NCI-H2107 treated with DMSO at 0.1 percent for 48 hours (cell line): ENCODE results near the gene PCGF1.

Experiments used
- DNase-seq: peaks from one replicate; lab custom pipeline; 2025; ENCODE audit not compliant: unreplicated experiment; lab: John Stamatoyannopoulos, UW

Gene PCGF1

GRCh38 chr2:74515981-74516633 is 8.6 kb upstream of the PCGF1 start:
- DNase-seq = no peak

GRCh38 chr2:74515271-74515980 is 7.9 kb upstream of the PCGF1 start:
- DNase-seq = no peak

DNA sequence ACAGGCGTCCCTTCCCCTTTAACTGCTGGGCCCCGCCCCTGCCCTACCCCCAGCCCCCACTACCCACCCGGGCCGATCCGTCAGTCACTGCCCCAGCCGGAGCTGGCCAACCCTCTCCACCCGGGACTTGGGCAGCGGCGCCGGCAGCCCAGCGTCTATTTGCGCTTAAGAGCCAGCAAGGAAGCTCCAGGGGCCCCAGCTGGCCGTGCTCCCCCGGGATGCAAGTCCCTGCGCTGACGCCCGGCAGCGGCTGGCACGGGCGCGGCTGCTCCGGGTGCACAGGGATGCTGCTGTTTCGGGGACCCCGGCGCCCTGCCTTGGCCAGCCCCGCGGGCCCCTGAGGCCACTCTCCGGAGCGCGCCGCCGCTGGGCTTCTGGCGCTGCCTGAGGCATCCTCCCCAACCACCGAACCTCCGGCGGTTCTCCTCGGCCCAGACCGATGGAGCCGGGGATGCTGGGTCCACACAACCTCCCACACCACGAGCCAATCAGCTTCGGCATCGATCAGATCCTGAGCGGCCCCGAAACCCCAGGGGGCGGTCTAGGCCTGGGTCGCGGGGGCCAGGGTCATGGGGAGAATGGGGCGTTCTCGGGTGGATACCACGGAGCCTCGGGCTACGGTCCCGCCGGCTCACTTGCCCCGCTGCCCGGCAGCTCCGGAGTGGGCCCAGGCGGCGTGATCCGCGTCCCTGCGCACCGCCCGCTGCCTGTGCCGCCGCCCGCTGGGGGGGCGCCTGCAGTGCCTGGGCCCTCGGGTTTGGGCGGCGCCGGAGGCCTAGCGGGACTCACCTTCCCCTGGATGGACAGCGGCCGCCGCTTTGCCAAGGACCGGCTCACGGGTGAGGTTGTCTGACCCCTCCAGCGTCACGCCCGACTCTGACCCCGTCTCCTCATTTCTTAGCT is 7.1 kb upstream of the PCGF1 start, which contains the start of gene TLX2:
TLX2 (plus strand) TSS at position 83 of the 903 bp plus-strand sequence; CDS start at position 440, 357 bp downstream.
- DNase-seq = no peak

DNA sequence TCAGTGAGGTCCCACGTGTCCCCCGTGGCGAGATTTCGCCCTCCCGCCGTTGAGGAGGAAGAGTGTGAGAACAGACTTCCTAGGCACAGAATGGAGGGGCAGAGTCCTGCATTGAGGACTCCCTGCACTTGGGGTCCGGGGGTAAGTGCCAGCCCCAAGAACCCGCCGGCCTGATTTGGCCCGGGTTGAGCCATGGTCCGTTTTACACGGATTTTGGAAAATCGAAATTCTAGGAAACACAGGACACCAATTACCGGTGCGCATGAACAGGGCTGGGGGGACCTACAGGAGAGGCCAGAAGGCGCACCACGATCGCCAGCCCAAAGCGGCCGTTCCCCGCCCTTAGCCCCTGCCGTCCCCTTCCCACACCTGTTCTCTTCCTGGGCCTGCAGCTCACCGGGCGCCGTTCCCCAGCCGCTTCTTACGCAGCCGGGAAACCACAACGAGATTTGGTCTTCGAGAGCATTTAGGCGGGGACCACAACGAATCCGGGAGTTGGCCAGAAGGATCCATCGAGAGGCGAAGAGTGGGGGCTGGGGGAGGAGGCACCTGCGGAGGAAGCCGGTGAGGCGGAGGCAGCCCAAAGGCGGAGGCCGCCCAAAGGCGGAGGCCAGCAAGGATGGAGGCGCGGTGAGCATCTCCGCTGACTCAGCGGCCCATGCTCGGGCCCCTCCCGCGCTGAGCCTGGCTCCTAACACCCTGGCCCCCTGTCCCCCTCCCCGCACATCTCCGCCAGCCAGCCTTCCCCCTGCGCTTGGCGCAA is 6.3 kb upstream of the PCGF1 start:
- no peak for DNase-seq

DNA sequence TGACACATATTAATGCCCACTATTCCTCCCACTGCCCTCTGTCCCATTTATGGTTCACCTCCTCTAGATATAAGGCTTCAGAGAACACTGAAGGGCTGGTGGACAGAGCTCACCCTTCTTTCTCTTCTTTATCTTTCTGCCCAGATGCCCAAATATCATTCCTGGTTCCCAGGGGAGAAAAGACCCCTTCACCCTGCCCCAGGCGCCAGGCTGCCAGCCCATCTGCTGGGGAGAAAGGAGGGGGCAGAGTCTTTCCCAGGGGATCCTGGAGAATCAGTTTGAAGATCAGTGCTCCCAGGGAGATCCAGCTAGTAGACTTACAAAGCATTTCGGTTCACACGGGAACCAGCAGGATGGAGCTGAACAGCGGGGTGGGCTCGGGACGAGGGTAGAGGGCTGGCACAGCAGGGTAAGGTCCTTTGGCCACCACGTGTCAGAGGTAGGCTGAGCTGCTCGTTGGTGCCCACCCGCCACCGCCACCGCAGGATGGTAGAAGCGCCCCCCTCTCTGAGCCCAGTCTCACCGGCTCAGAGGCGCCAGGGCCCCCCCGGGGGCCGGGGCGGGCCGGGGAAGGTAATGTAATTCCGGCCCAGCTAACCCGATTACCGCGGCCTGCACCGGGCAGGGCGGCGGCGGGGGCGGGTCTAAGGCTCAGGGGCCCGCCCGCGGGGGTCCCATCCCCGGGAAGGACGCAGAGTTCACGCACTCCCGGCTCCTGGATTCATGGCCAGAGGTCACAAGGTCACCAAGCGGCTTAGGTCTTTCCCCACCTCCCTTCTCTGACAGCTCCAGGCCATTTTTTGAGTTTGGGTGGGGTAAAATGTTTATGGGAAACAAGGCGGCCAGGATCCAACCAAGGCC is 5.5 kb upstream of the PCGF1 start:
- DNase-seq = no peak

GRCh38 chr2:74511104-74511989 is 3.9 kb upstream of the PCGF1 start:
- DNase-seq = no peak

DNA sequence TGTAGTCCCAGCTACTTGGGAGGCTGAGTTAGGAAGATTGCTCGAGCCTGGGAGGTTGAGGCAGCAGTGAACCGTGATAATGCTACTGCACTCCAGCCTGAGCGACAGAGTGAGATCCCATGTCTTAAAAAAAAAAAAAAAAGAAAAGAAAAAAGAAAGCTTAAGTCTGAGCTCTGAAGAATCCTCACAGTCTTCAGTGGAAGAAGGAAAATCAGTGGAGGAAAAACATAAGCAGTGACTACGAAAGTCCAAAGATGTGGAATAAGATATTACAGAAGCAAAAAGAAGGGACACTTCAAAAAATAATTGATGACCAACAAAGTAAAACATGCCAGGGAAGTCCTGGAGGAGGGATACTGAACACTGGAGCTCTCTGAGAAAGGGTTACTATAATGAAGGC is 2.8 kb upstream of the PCGF1 start:
- no peak for DNase-seq

DNA sequence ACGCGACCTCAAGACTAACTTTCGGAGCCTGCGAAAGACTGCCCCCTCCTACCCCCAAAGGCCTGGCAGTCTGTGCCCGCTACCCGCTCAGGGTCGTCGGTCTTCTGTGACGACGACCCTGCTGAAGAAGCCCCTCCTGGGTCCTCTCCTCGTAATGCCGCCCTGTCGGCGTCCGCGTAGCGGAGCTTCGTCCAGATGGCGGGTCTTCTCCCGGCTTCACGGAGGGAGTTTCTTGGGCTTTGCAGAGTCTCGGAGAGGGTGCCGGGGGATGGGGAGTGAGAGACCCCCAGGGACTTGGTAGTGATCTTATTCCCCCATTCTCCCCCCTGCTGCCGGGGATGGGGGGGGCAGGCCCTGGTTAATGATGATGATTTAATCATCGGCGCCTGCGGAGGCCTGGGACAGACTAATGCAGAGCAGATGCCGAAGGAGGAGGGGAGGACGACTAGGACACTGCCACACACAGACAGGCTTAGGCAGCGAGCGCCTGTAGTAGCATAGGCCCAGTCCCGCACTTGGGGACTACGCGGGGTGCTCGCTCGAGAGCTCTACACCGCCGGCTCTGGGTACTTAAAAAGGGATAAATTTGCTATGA is 528 bp upstream of the PCGF1 start:
- no peak for DNase-seq

DNA sequence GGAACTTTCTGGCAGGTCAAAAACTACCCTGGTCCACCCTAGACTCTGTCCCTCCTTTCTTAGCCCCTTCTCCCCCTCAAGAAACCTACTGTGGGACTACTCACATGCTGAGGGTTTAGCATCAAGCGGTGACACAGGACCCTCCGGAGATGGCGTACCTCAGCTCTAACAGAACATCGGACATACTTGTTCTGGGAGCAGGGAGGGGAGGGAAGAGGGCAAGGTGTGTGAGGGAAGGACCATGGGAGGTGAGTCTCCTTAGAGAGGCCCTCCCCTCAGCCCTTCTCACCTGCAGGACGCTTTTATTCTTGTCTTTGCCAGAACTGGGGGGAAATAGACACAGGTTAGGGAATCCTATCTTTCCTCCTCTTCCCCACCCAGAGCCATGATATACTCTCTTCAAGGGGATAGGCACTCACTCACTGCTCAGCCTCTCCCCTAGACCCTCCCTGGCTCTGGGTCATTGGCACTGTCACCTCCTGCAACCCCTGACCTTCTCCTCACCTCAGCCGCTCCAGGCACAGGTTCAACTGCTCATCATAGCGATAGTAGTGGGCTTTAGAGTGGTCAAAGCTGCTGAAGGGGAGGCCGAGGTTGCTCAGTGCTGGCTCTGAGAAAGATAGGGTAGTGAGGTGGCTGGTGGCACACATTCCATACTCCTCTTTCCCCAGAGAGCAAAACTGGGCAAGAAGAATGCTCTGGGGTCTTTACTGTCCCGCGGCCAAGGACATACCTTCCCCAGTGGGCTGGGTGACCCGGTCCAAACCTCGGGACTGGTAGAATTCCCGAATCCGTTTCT is 1.8 kb downstream of the PCGF1 start:
- no peak for DNase-seq

- no peak for DNase-seq
These were observed 2.9 kb downstream of the PCGF1 start for GRCh38 chr2:74504591-74504990.

- no peak for DNase-seq
These were observed 3.7 kb downstream of the PCGF1 start for GRCh38 chr2:74503506-74504475.

GRCh38 chr2:74502720-74503505 is 4.6 kb downstream of the PCGF1 start:
- no peak for DNase-seq

DNA sequence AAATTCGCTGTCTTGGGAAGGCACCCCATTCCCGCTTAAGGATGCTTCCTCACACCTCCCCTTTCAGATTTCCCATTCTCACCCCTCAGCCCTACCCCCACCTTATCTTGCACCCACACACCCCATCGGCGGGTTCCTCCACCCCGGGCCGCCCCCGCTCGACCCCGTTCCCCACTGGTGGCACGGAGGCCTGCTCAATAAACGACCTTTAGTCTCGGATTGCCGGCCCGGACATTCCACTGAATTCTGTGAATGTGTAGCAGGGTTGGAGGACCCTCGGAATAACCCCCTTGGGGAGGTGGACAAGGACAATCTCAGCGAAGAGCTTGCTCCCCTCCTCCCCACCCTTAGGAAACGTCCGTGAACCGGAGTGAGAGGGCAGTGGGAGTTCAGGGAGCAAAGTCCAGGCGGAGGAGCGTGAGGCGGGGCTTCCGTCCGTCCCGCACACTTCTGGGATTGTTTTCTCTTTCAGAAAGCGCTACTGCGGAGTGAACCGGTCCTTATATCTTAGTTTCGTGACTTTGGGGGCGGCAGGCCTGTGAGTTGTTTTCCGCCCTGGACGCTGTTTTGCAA is 5.3 kb downstream of the PCGF1 start:
- DNase-seq = no peak

DNA sequence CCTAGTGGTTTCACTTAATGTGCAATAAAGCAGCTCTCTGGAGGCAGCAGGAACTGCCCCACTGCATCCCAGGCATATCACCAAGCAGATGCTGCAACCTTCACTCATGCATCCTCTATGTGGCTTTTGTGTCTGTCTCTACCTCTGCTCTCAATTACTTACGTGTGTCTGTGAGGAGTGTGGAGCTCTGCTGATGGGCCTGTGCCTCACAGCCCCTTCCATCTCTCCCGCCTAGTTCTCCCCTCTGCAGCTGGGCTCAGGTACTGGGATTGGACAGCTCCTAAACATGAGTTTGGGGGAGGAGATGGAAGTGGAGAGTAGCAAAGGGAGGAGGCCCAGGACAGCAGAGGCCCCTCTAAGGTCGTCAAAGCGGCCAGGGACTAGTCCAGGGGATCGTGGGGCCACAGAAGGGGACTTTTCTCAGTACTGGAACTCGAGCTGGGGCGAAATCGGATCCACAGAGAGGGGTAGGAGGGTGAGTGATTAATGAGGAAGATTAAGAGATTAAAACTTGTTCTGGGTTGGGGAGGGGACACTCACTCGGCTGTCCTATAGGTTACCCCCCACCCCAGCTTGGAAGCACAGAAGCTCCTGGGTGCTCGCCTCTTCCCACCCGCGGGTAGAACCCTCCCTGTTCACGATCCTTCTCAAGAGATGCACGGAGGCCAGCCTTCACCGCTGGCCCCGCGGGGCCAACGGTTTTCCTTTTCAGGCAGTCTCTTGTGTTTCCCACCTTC is 6.0 kb downstream of the PCGF1 start:
- no peak for DNase-seq

- no peak for DNase-seq
These were observed 6.9 kb downstream of the PCGF1 start for GRCh38 chr2:74500578-74500946.
